Measurements from ENCODE around the gene NOP10. TPM values are rescaled to one million over a fixed set of nuclear protein-coding genes. Genes with fewer than 3 reads are reported as not detected.

The NOP10 gene
- total and polyA plus RNA-seq, 2 of the 13 experiments (the other 11 are each of a cell fraction or from before 2014, with no cell fraction given): 239 to 369 TPM

- TF ChIP-seq ZBTB40 (IDR thresholded peaks at IDR 0.05) (no peak), ZBTB40 (CRISPR knock-in tag; IDR thresholded peaks at IDR 0.05) (peak; percentile 39; the same call in 1 of the 2 replicates), PRDM15 (CRISPR knock-in tag; IDR thresholded peaks at IDR 0.05) (no peak), TEAD3 (CRISPR knock-in tag; optimal IDR thresholded peaks at IDR 0.05; ENCODE audit: borderline replicate concordance) (peak; percentile 35), ZBTB10 (CRISPR knock-in tag; IDR thresholded peaks at IDR 0.05; ENCODE audit: borderline replicate concordance) (no peak), TP53 (CRISPR knock-in tag; conservative IDR thresholded peaks at IDR 0.05) (no peak), NR3C1 (CRISPR knock-in tag; IDR thresholded peaks at IDR 0.05) (no peak), ZNF580 (CRISPR knock-in tag; IDR thresholded peaks at IDR 0.05; ENCODE audit: borderline replicate concordance, low read depth) (no peak)
Measured at GRCh38 chr15:34367101-34368081, 24.5 kb upstream of the NOP10 start, which contains the start of gene LPCAT4 (continued).
